ENCODE measurements around the gene LRRC8E.

Gene LRRC8E

GRCh38 chr19:7888145-7888825 is at the start of gene LRRC8E:
LRRC8E (plus strand) TSS chr19:7888510; CDS start chr19:7895604, 7,094 bp downstream.
- DNase-seq (ENCODE audit: low read depth, low spot score), result peak; percentile 76

GRCh38 chr19:7839476-7839875 is 48.8 kb upstream of the LRRC8E start:
- no peak for DNase-seq (ENCODE audit: low read depth, low spot score)

GRCh38 chr19:7840629-7841028 is 47.7 kb upstream of the LRRC8E start:
- DNase-seq (ENCODE audit: low read depth, low spot score), result no peak

DNA sequence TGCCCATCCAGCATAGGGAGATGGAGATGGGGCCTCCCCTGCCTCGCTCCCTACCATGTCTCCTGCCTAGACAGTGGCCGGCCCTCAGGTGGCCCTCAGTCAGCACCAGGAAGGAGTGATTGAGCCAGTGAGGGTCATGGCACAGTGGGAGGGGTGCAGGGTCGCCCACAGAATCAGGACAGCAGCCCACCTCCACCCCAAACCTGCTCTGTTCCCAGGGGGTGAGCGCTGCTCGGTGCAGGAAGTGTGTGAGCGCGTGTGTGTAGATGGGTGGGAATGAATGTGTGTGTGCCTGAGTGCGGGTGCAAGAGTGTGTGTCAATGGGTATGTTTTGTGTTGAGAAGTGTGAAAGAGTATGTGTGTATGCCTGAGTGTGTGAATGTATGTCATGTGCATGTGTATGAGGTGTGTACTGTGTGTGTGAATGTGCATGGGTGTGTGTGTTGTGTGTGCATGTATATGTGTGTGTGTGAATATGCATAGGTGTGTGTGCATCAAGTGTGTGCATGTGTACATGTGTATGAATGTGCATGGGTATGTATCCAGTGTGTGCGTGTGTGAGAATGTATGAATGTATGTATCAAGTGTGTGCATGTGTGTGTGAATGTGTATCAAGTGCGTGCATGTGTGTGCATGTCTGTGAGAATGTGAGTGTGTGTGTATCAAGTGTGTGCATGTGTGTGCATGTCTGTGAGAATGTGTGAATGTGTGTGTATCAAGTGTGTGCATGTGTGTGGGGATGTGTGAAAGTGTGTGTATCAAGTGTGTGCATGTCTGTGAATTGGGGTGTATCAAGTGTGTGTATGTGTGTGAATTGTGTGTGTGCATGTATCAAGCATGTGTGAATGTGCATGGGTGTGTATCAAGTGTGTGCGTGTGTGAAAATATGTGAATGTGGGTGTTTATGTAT is 46.3 kb upstream of the LRRC8E start:
- DNase-seq (ENCODE audit: low read depth, low spot score), result no peak

- DNase-seq (ENCODE audit: low read depth, low spot score), result no peak
Observed at GRCh38 chr19:7842661-7843294, 45.5 kb upstream of the LRRC8E start.

GRCh38 chr19:7843521-7843920 is 44.8 kb upstream of the LRRC8E start:
- no peak for DNase-seq (ENCODE audit: low read depth, low spot score)

GRCh38 chr19:7844405-7844804 is 43.9 kb upstream of the LRRC8E start:
- DNase-seq (ENCODE audit: low read depth, low spot score), result no peak

DNA sequence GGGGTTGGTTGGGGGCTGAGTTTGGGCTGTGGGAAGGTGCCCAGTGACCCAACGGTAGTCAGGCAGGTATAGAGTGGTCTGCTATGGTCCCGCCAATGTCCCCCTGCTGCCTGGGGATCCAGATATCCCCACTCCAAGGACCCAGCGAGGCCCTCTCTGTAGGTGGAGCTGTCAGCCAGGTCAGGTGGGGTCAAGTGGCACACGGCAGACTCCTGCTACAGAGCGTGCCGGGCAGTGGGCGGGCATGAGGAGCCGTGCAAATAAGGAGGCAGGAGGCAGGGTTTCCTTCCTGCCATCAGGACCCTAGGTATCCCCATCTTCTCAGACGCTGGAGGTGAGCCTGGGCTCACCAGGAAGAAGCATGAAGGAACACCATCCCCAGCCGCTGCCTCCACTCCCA is 43.4 kb upstream of the LRRC8E start:
- no peak for DNase-seq (ENCODE audit: low read depth, low spot score)

DNA sequence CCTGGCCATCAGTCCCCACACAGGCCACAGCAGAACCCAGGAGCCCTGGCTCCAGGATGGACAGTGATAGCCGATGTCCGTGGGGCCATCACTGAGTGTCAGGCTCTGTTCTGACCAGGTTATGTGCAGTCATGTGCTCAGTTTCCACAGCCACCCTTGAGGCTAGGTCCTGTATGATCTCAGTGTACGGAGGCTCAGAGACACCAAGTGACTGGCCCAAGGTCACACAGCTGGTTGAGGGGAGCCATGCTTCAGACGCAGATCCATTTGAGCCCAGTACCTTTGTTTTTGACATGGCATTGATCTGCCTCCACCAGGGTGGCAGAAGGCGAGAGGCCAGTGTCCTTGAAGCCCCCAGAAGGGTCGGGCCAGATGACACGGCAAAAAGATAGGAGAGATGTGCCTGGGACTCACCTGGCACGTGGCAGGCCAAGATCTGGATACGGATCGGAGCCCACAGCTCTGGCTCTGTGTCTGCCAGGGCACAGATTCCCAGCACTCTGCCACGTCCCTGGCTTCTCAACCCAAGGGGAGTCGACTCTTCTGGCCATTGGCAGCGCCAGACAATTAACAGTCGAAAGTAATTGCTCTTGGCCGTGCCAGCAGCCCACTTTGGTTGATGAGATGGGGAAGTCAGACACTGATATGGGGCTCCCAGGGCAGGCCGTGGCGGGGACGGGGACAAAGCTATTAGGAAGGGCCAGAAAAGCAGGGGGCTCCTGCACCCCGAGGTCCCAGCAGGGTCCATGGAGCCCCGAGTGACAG is 42.7 kb upstream of the LRRC8E start:
- no peak for DNase-seq (ENCODE audit: low read depth, low spot score)

- no peak for DNase-seq (ENCODE audit: low read depth, low spot score)
Observed at GRCh38 chr19:7846155-7846646, 42.1 kb upstream of the LRRC8E start.

DNA sequence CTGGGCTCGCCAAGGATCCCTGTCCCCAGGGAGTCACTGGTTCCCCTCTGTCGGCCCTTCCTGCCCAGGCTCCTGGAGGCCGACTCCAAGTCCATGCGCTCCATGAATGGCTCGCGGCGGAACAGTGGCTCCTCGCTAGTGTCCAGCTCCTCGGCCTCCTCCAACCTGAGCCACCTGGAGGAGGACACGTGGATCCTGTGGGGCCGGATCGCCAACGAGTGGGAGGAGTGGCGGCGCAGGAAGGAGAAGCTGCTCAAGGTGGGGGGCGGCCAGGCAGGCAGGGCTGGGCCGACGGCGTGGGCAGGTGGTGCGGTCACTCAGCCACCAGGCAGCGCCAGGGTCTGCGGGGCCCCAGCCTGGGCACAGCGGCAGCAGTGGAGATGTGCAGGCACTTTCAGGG is 40.6 kb upstream of the LRRC8E start:
- DNase-seq (ENCODE audit: low read depth, low spot score), result no peak

- no peak for DNase-seq (ENCODE audit: low read depth, low spot score)
Observed at GRCh38 chr19:7848779-7849457, 39.4 kb upstream of the LRRC8E start.

DNA sequence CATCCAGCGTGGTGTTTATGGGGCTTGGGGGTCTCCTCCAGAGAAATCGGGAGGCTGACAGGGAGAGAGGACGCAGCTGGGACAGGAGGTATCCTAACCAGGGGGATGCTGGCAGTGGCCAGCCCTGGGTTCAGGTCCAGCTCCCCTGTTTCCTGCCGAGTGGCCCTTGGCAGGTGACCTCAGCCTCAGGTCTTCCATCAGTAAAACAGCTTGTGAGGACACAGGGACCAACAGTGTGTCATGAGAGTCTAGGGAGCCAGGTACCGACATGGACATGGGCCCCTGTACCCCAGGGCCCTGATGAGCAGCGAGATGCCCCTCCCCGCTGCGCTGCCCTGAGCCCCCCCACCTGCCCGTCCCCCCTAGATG is 38.7 kb upstream of the LRRC8E start:
- no peak for DNase-seq (ENCODE audit: low read depth, low spot score)

DNA sequence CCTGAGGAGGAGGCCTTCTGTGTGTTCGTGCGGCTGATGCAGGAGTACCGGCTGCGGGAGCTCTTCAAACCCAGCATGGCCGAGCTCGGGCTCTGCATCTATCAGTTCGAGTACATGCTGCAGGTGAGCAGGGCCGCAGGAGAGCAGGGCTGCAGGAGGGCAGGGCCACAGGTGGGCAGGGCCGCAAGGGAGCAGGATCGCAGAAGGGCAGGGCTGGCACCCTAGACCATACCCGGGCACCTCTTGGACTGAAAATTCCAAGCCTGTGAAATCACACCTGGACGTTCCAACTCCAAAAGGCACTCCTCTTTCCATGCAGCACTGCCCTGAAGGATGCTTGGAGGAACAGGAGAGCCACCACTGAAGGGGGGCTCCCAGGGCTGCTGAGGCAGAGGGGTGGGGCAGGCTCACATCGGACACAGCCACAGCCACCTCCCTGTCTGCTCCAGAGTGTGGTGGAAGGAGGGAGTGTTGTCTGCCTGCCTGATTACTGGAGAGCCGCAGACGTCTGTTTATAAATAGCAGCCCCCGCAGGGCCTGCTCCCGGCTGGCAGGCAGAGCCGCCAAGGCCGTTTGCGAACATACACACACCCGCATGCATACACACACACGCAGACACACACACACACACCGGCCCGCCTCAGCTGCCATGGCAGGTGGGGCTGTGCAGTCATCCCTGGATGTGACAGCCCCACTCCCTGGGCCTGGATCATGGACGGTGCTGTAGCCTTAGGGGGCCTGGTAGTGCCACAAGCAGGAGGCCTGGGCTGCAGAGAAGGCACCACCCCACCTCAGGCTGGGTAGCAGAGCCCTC is 38.1 kb upstream of the LRRC8E start:
- DNase-seq (ENCODE audit: low read depth, low spot score), result no peak

GRCh38 chr19:7850945-7851622 is 37.2 kb upstream of the LRRC8E start:
- DNase-seq (ENCODE audit: low read depth, low spot score), result no peak

DNA sequence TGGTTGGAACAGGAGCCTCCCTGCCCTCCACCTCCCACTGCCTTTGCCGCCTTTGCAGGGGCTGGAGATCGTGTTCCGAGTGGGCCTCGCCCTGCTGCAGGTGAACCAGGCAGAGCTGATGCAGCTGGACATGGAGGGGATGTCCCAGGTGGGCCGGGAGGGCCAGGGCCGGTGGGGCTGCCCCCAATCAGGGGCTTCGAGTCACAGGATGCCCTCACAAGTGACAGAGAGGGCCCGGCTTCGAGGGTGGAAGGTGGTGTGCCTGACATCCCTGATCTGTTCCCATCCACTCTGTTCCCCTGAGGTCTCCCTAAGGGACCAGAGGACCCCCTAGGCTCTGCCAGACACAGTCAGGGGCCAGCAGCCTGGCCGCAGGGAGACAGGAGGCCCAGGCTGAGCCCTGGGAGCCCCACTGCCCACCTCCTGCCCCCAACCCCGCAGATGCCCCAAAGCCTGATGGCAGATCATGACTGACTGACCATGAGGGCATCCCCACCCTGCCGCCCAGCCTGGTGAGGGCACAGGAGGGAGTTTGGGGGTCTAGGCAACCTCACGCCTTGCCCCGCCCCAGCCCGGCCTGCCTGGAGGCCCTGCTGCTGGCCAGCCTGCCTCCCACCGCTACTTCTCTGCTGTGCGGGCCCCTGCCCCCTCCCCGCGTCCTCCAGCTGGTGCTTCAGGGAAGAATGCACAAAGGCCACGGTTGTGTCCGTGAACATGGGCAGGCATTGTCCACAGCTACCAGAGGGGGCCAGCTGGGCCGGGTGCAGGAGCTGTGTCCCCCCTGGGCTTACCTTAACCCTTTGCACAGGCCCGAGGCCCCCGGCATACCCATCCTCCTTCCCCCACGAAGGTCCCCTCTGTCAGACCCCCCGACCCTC is 36.4 kb upstream of the LRRC8E start:
- DNase-seq (ENCODE audit: low read depth, low spot score), result no peak

- DNase-seq (ENCODE audit: low read depth, low spot score), result peak; percentile 92
Observed at GRCh38 chr19:7852851-7853769, 35.2 kb upstream of the LRRC8E start.

DNA sequence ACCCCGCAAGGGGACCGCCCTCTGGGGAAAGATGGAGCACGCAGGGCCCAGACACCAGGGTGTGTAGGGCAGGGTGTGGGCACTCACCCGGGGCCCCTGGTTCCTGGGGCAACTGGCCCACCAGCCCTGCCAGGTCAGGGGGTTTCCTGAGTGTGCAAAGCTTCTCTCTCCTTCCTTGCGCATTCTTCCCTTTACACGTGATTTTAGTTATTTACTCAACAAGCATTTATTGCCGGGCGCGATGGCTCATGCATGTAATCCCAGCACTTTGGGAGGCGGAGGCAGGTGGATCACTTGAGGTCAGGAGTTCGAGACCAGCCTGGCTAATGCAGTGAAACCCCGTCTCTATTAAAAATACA is 34.6 kb upstream of the LRRC8E start:
- DNase-seq (ENCODE audit: low read depth, low spot score), result no peak
